ENCODE results near the gene POP7. TPM values are rescaled to one million over a fixed set of nuclear protein-coding genes. Genes with fewer than 3 reads are reported as not detected.

The POP7 gene
- total RNA-seq, 1 donor from 2014 or later: 40.6 TPM

- H3K27me3 Mint-ChIP-seq (ENCODE audit: low read depth, unreplicated experiment): peaks cover 8% of the 10 kb centered on the region
- FAIRE-seq (no peak), DNase-seq (ENCODE audit: low read depth) (no peak)
- TF ChIP-seq EZH2 (IDR thresholded peaks at IDR 0.05; ENCODE audit: insufficient read depth, low read length) (no peak), CTCF (IDR thresholded peaks at IDR 0.05; ENCODE audit: insufficient read depth, low read depth, low read length) (no peak)
- H3K79me2 ChIP-seq (ENCODE audit: insufficient read depth, low read length): no peaks in the 10 kb centered on the region
- H3K4me1 ChIP-seq (ENCODE audit: insufficient read depth, low read length): no peaks in the 10 kb centered on the region
- no peaks in the 10 kb centered on the region for H3K9me3 ChIP-seq (ENCODE audit: insufficient read depth, low read depth, low read length)
- H3K27ac Mint-ChIP-seq (ENCODE audit: unreplicated experiment): no peak overlapping the region
- peaks cover 7% of the 10 kb centered on the region for H3K27me3 ChIP-seq (ENCODE audit: insufficient read depth, low read length)
- no peaks in the 10 kb centered on the region for H3K36me3 Mint-ChIP-seq (ENCODE audit: low read depth, unreplicated experiment)
- no peak overlapping the region for H3K4me3 ChIP-seq (ENCODE audit: insufficient read depth, low read depth, low read length)
- H3K9ac ChIP-seq (ENCODE audit: low read length): no peak overlapping the region
- H3K36me3 ChIP-seq (ENCODE audit: insufficient read depth, low read length): no peaks in the 10 kb centered on the region
- H2AFZ ChIP-seq (ENCODE audit: low read depth, low read length): no peak overlapping the region
- no peak overlapping the region for H3K4me2 ChIP-seq (ENCODE audit: low read length)
- H3K9me3 Mint-ChIP-seq (ENCODE audit: unreplicated experiment): no peaks in the 10 kb centered on the region
- H4K20me1 ChIP-seq (ENCODE audit: insufficient read depth, low read length): no peaks in the 10 kb centered on the region
- no peak overlapping the region for H3K27ac ChIP-seq (ENCODE audit: low read depth, low read length)
- no peaks in the 10 kb centered on the region for H3K4me1 Mint-ChIP-seq (ENCODE audit: low read depth, unreplicated experiment)
- no peak overlapping the region for H3K4me3 Mint-ChIP-seq (ENCODE audit: unreplicated experiment)
Observed at GRCh38 chr7:100736671-100737070, 30.8 kb downstream of the POP7 start.

DNA sequence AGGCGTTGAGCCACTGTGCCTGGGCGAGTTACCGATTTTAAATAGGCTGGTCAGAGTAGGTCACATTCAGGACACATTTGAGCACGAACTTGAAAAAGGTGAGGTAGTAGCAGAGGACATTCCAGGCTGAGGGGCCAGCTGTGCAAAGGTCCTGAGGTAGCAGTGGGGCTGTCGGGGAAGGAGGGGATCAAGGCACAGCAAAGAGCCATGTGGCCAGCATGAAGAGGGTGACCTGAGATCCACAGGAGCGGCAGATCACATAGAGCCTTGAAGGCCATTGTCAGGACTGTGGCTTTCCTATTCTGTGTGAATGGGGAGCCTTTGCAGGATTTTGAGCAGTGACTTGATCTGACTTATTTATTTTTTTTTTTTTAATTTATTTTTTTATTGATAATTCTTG lies 34.0 kb downstream of the POP7 start:
- Mint-ChIP-seq H3K27ac (ENCODE audit: unreplicated experiment) (no peak overlapping the region), H3K4me3 (ENCODE audit: unreplicated experiment) (no peak overlapping the region), H3K4me1 (ENCODE audit: low read depth, unreplicated experiment) (no peaks in the 10 kb centered on the region), H3K36me3 (ENCODE audit: low read depth, unreplicated experiment) (no peaks in the 10 kb centered on the region), H3K27me3 (ENCODE audit: low read depth, unreplicated experiment) (peaks cover 7% of the 10 kb centered on the region), H3K9me3 (ENCODE audit: unreplicated experiment) (no peaks in the 10 kb centered on the region)
- no peak for DNase-seq (ENCODE audit: low read depth)
- no peak for FAIRE-seq
- no peak overlapping the region for H3K4me3 ChIP-seq (ENCODE audit: insufficient read depth, low read depth, low read length)
- TF ChIP-seq EZH2 (IDR thresholded peaks at IDR 0.05; ENCODE audit: insufficient read depth, low read length) (no peak), CTCF (IDR thresholded peaks at IDR 0.05; ENCODE audit: insufficient read depth, low read depth, low read length) (no peak)
- no peak overlapping the region for H2AFZ ChIP-seq (ENCODE audit: low read depth, low read length)
- no peaks in the 10 kb centered on the region for H3K4me1 ChIP-seq (ENCODE audit: insufficient read depth, low read length)
- H4K20me1 ChIP-seq (ENCODE audit: insufficient read depth, low read length): no peaks in the 10 kb centered on the region
- no peaks in the 10 kb centered on the region for H3K27me3 ChIP-seq (ENCODE audit: insufficient read depth, low read length)
- no peaks in the 10 kb centered on the region for H3K79me2 ChIP-seq (ENCODE audit: insufficient read depth, low read length)
- H3K27ac ChIP-seq (ENCODE audit: low read depth, low read length): no peak overlapping the region
- H3K36me3 ChIP-seq (ENCODE audit: insufficient read depth, low read length): no peaks in the 10 kb centered on the region
- no peaks in the 10 kb centered on the region for H3K9me3 ChIP-seq (ENCODE audit: insufficient read depth, low read depth, low read length)
- no peak overlapping the region for H3K9ac ChIP-seq (ENCODE audit: low read length)
- H3K4me2 ChIP-seq (ENCODE audit: low read length): no peak overlapping the region

GRCh38 chr7:100744605-100745004 lies 38.7 kb downstream of the POP7 start:
- DNase-seq (ENCODE audit: low read depth) (no peak), FAIRE-seq (no peak)
- Mint-ChIP-seq H3K4me1 (ENCODE audit: low read depth, unreplicated experiment) (no peaks in the 10 kb centered on the region), H3K27me3 (ENCODE audit: low read depth, unreplicated experiment) (peaks cover 28% of the 10 kb centered on the region), H3K4me3 (ENCODE audit: unreplicated experiment) (no peak overlapping the region), H3K36me3 (ENCODE audit: low read depth, unreplicated experiment) (no peaks in the 10 kb centered on the region), H3K9me3 (ENCODE audit: unreplicated experiment) (no peaks in the 10 kb centered on the region), H3K27ac (ENCODE audit: unreplicated experiment) (no peak overlapping the region)
- Histone ChIP-seq H3K4me2 (ENCODE audit: low read length) (no peak overlapping the region), H4K20me1 (ENCODE audit: insufficient read depth, low read length) (no peaks in the 10 kb centered on the region), H2AFZ (ENCODE audit: low read depth, low read length) (no peak overlapping the region), H3K27me3 (ENCODE audit: insufficient read depth, low read length) (peaks cover 3% of the 10 kb centered on the region), H3K9ac (ENCODE audit: low read length) (no peak overlapping the region), H3K79me2 (ENCODE audit: insufficient read depth, low read length) (no peaks in the 10 kb centered on the region), H3K36me3 (ENCODE audit: insufficient read depth, low read length) (no peaks in the 10 kb centered on the region), H3K9me3 (ENCODE audit: insufficient read depth, low read depth, low read length) (no peaks in the 10 kb centered on the region), H3K27ac (ENCODE audit: low read depth, low read length) (no peak overlapping the region), H3K4me3 (ENCODE audit: insufficient read depth, low read depth, low read length) (no peak overlapping the region), H3K4me1 (ENCODE audit: insufficient read depth, low read length) (no peaks in the 10 kb centered on the region)
- TF ChIP-seq CTCF (IDR thresholded peaks at IDR 0.05; ENCODE audit: insufficient read depth, low read depth, low read length) (no peak), EZH2 (IDR thresholded peaks at IDR 0.05; ENCODE audit: insufficient read depth, low read length) (no peak)
